ENCODE results near the gene ZNF697. TPM values are rescaled to one million over a fixed set of nuclear protein-coding genes. Genes with fewer than 3 reads are reported as not detected.
A peak's percentile ranks its signal among the peaks of the same experiment; 100 is the strongest.
"Not testable (repeated sequence)": the region's sequence is repeated elsewhere in the genome, so short reads cannot be mapped to it uniquely, and the experiment has no call there.

Gene ZNF697
- total RNA-seq, 1 donor from 2014 or later = 8.8 TPM

DNA sequence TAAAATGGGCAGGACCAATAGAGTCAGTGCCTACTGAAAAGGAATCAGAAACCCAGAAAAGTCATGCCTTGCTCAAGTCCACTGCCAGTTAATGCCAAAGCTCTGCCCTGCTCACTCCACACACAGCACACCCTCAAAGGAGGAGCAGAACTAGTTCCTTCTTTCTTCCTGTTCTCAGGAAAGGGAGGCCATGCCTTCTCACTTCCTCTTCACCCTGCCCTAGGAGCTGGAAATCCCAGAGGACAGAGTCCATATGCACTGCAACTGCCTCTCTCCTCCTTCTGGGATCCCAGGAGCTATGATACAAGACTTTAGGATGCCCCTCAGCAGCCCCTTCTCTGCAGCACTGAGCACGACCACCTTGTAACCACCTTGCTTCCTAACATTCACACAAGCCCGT is 62.3 kb downstream of the ZNF697 start:
- ATAC-seq; DNase-seq (ENCODE audit: missing footprints); intact Hi-C loops (cut with DNase I): not testable (repeated sequence)

DNA sequence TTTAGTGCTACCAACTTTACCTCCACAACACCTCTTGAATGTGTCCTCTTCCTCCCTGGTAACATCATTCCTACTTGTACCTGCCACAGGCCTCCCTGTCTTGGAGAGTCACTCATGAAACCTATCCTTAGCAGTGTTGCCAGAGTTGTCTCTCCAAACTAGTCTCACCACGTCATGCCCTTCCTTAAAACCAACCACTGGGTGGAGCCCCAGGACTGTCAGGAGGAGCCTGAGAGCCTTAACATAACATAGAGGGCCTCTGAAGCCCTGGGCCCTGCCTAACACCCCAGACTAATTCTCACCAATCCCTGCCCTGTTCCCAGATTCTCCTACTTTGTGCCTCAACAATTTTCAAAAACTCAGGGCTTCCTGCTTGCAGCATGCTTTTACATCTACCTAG is 65.3 kb downstream of the ZNF697 start:
- intact Hi-C loops (cut with DNase I) = no loop called here
- DNase-seq (ENCODE audit: missing footprints) (no peak), ATAC-seq (peak; percentile 79)

DNA sequence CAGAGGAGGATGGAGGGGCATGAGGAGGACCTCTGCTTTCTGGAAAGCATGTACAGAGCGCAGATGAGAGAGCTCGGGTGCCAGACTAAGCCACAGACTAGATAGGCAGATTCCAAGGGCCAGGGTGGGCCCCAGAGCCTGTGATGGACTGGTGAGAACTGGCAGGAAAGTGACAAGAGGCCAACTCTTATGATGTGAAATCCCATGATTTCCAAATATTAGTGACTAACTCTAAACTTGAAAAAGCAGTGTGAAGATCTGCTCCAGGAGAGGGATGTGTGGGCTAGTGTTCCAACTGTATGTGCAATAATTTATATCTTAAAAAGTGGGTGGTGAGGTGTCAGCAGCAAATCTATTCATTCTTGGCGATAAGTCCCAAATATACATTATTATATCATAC is 67.0 kb downstream of the ZNF697 start:
- intact Hi-C loops (cut with DNase I); ATAC-seq; DNase-seq (ENCODE audit: missing footprints): not testable (repeated sequence)

DNA sequence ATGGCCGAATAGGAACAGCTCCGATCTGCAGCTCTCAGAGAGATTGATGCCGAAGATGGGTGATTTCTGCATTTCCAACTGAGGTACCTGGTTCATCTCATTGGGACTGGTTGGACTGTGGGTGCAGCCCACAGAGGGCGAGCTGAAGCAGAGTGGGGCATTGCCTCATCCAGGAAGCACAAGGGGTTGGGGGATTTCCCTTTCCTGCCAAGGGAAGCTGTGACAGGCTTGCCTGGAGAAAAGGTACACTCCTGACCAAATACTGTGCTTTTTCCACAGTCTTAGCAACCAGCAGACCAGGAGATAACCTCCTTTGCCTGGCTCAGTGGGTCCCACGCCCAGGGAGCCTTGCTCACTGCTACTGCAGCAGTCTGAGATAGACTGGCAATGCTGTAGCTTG is 74.2 kb downstream of the ZNF697 start:
- DNase-seq (ENCODE audit: missing footprints) = no peak
- ATAC-seq = no peak
- intact Hi-C loops (cut with DNase I) = no loop called here

DNA sequence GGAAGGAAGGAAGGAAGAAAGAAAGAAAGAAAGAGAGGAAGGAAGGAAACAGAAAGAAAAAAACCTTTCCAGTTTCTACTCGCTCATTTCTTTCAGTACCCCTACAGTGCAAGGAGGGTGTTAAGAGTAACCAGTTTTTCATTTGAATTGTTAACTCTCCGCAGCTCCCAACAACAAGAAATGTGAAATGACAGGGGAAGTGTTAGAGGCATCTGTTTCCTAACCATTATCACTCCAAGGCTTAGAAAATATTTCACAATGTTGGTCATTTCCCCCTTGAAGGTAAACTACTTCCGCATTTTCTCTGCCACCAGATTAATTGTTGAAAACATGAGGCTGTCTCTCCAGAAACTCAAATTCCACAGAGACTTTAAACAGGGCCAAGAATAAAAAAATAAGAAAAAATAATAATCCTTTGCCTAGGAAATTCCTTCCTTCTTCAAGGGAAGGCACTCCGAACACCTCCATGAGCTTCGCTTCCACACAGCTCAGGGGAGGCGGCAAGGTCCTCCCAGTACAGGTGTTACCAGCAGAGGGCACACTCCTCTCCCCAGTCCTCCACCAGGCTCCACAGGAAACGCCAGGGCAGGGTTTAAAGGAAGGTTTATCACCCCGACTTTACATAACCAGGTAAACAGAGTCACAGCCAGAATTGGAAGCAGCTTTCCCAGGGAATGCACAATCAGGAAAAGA is 78.0 kb downstream of the ZNF697 start:
- DNase-seq (ENCODE audit: missing footprints); intact Hi-C loops (cut with DNase I): not testable (repeated sequence)

More for the DNA sequence above, 78.0 kb downstream of the ZNF697 start:
- not testable (repeated sequence) for ATAC-seq

Other genes starting within 250 kb of the ZNF697 start
- not detected for gene HSD3B2, start 233.1 kb downstream of the ZNF697 start, total RNA-seq
- not detected for gene HSD3B1, start 141.1 kb downstream of the ZNF697 start, total RNA-seq
- 9.7 TPM for gene PHGDH, start 63.7 kb upstream of the ZNF697 start, total RNA-seq
- gene HMGCS2, start 120.6 kb upstream of the ZNF697 start, total RNA-seq = 161 TPM
- gene REG4, start 163.2 kb upstream of the ZNF697 start, total RNA-seq = not detected
- gene ADAM30, start 248.2 kb upstream of the ZNF697 start, total RNA-seq = not detected

Measured in Right ventricle myocardium inferior (tissue), 1 donor.